IMR-90 (cell line): Measurements from ENCODE around the gene ZBTB40. TPM values are rescaled to one million over a fixed set of nuclear protein-coding genes. Genes with fewer than 3 reads are reported as not detected.

ENCODE experiments used
- ATAC-seq: fragments of 200-7000 bp; cut with Tn5 transposase; 2 replicates; pipeline ENCODE4 v1.9.1; 2020; ENCODE audit warnings: low read depth, mild to moderate bottlenecking, moderate library complexity
- BruUV-seq: library from RNA; stranded (reverse); fragments of 400-500 nt; replicated peaks from 2 replicates; lab custom pipeline; 2021; lab: Mats Ljungman, UMichigan
- CTCF ChIA-PET: fragments of 300-600 bp; formaldehyde crosslinking; extraction: SDS; loops from one replicate; lab custom pipeline; 2021; ENCODE audit warnings: antibody characterized with exemption; lab: Yijun Ruan, JAX
- POLR2A ChIA-PET: fragments of 300-600 bp; sonication (Branson Sonifier 250); formaldehyde crosslinking; loops from one replicate; lab custom pipeline; 2022; ENCODE audit warnings: antibody characterized with exemption; ENCODE audit not compliant: unreplicated experiment; lab: Charles Lee
- DNase-seq: peaks from one replicate; pipeline ENCODE4 v3.0.0; 2013
- H2AFZ ChIP-seq: replicated peaks from 2 replicates; pipeline ENCODE3; 2013; ENCODE audit warnings: low read length, mild to moderate bottlenecking; ENCODE audit not compliant: poor library complexity
- H2AK5ac ChIP-seq: 2 replicates; pipeline ENCODE4 v1.6.1; 2013; ENCODE audit warnings: low read depth, low read length, inconsistent platforms
- H2AK9ac ChIP-seq: replicated peaks from 2 replicates; pipeline ENCODE3; 2013; ENCODE audit warnings: mild to moderate bottlenecking, low read depth, low read length, moderate library complexity; ENCODE audit not compliant: poor library complexity
- H2BK120ac ChIP-seq: 2 replicates; pipeline ENCODE4 v1.6.1; 2013; ENCODE audit warnings: low read depth, low read length, inconsistent platforms
- H2BK15ac ChIP-seq: 3 replicates; pipeline ENCODE4 v1.6.1; 2013; ENCODE audit warnings: low read depth, low read length, inconsistent platforms
- H2BK20ac ChIP-seq: 2 replicates; pipeline ENCODE4 v1.6.1; 2013; ENCODE audit warnings: low read depth, mild to moderate bottlenecking, inconsistent platforms, low read length, moderate library complexity
- H2BK5ac ChIP-seq: 2 replicates; pipeline ENCODE4 v1.6.1; 2013; ENCODE audit warnings: mild to moderate bottlenecking, low read depth, low read length, inconsistent platforms; ENCODE audit not compliant: poor library complexity, severe bottlenecking
- H3K14ac ChIP-seq: replicated peaks from 2 replicates; pipeline ENCODE4 v1.6.1; 2013; ENCODE audit warnings: low read depth, low read length, inconsistent platforms
- H3K18ac ChIP-seq: 2 replicates; pipeline ENCODE4 v1.6.1; 2013; ENCODE audit warnings: low read depth, low read length, control low read depth
- H3K23ac ChIP-seq: 2 replicates; pipeline ENCODE4 v1.6.1; 2013; ENCODE audit warnings: low read depth, low read length, inconsistent platforms
- H3K27ac ChIP-seq: 2 replicates; pipeline ENCODE4 v1.5.1; 2013; ENCODE audit warnings: mild to moderate bottlenecking, control low read depth, low read length; ENCODE audit not compliant: insufficient read depth
- H3K27me3 ChIP-seq: 2 replicates; pipeline ENCODE4 v1.6.1; 2013; ENCODE audit warnings: low read length; ENCODE audit not compliant: control insufficient read depth, insufficient read depth
- H3K36me3 ChIP-seq: 2 replicates; pipeline ENCODE4 v1.6.1; 2013; ENCODE audit warnings: low read length, mixed read lengths; ENCODE audit not compliant: control insufficient read depth, insufficient read depth
- H3K4ac ChIP-seq: 2 replicates; pipeline ENCODE4 v1.6.1; 2013; ENCODE audit warnings: low read depth, low read length, inconsistent platforms
- H3K4me1 ChIP-seq: 2 replicates; pipeline ENCODE4 v1.6.1; 2013; ENCODE audit warnings: low read length, mixed read lengths; ENCODE audit not compliant: control insufficient read depth, insufficient read depth
- H3K4me2 ChIP-seq: 2 replicates; pipeline ENCODE4 v1.6.1; 2013; ENCODE audit warnings: low read depth, mild to moderate bottlenecking, control low read depth, low read length, moderate library complexity
- H3K4me3 ChIP-seq: 2 replicates; pipeline ENCODE4 v1.5.1; 2013; ENCODE audit warnings: low read depth, mild to moderate bottlenecking, control low read depth, low read length, moderate library complexity; ENCODE audit not compliant: insufficient read depth
- H3K56ac ChIP-seq: 2 replicates; pipeline ENCODE4 v1.6.1; 2013; ENCODE audit warnings: low read length, inconsistent platforms; ENCODE audit not compliant: insufficient read depth; ENCODE audit errors: extremely low read depth
- H3K79me1 ChIP-seq, 2 experiments: 2 replicates each; pipeline ENCODE4 v1.6.1; 2013; ENCODE audit warnings: low read length in 2 of 2, inconsistent platforms in 1 of 2, low read depth in 1 of 2
- H3K9ac ChIP-seq: 2 replicates; pipeline ENCODE4 v1.6.1; 2013; ENCODE audit warnings: low read depth, low read length, control low read depth
- H3K9me1 ChIP-seq: 2 replicates; pipeline ENCODE4 v1.6.1; 2013; ENCODE audit warnings: low read length, inconsistent platforms; ENCODE audit not compliant: insufficient read depth
- H3K9me3 ChIP-seq: 2 replicates; pipeline ENCODE4 v1.6.1; 2013; ENCODE audit warnings: low read length; ENCODE audit not compliant: control insufficient read depth, insufficient read depth
- H4K20me1 ChIP-seq: 2 replicates; pipeline ENCODE4 v1.6.1; 2013; ENCODE audit warnings: low read length, inconsistent platforms; ENCODE audit not compliant: insufficient read depth
- H4K5ac ChIP-seq: 2 replicates; pipeline ENCODE4 v1.6.1; 2013; ENCODE audit warnings: mild to moderate bottlenecking, low read depth, low read length, control low read depth
- H4K8ac ChIP-seq, 2 experiments: 2 replicates each; pipeline ENCODE4 v1.6.1; 2013; ENCODE audit warnings: low read depth in 2 of 2, low read length in 2 of 2, control low read depth in 1 of 2, inconsistent platforms in 1 of 2
- H4K91ac ChIP-seq: 2 replicates; pipeline ENCODE4 v1.6.1; 2013; ENCODE audit warnings: low read depth, low read length, inconsistent platforms; ENCODE audit not compliant: insufficient read depth
- CEBPB ChIP-seq: IDR thresholded peaks from 2 replicates; pipeline ENCODE4 v1.6.1; 2012; ENCODE audit warnings: low read depth, low read length, improper control_type of control experiment
- FOS ChIP-seq: fragments of 150-350 bp; IDR thresholded peaks from 2 replicates; pipeline ENCODE4 v1.6.1; 2016; ENCODE audit warnings: low read depth, low read length
- MAFK ChIP-seq: IDR thresholded peaks from 2 replicates; pipeline ENCODE4 v1.6.1; 2012; ENCODE audit warnings: low read depth, low read length, improper control_type of control experiment
- POLR2A ChIP-seq: IDR thresholded peaks from 2 replicates; pipeline ENCODE4 v1.6.1; 2012; ENCODE audit warnings: mild to moderate bottlenecking, low read depth, low read length
- SMC3 ChIP-seq: fragments of 150-350 bp; IDR thresholded peaks from 2 replicates; pipeline ENCODE4 v1.6.1; 2016; ENCODE audit warnings: low read depth, mild to moderate bottlenecking, antibody characterized with exemption, low read length, moderate library complexity
- WGBS, 2 experiments: methylation state at CpG; one replicate each; pipeline versions ENCODE4 v1.1.5 to v1.1.7; 2013; ENCODE audit warnings: missing lambda C conversion rate in 2 of 2; ENCODE audit not compliant: insufficient read length in 1 of 2; ENCODE audit errors: extremely low coverage in 2 of 2; 5-methylcytosine and 5-hydroxymethylcytosine counted together
- dilution Hi-C: fragments of 300-500 bp; cut with HindIII; formaldehyde crosslinking; loops from one replicate; pipeline ENCODE4 v1.14.3; 2018; ENCODE audit warnings: low sequenced_read_pairs; ENCODE audit not compliant: unreplicated experiment
- in situ Hi-C: fragments of 300-500 bp; cut with MboI; formaldehyde crosslinking; loops from 3 replicates; pipeline ENCODE4 v1.14.3; 2019; ENCODE audit warnings: low sequenced_read_pairs, inconsistent platforms, mixed read lengths
- intact Hi-C: fragments of 100-400 bp; cut with micrococcal nuclease; formaldehyde crosslinking; loops from 2 replicates; pipeline ENCODE4 v1.10.0; 2022
- polyA plus RNA-seq, 3 experiments: library from polyadenylated mRNA; depleted of rRNA; stranded (reverse); fragments of >200 nt; gene quantifications; 2 replicates each; pipeline ENCODE4 v1.2.3, GENCODE V29; 2012; ENCODE audit warnings: low replicate concordance in 1 of 3
- total RNA-seq: library from RNA; depleted of rRNA; stranded (reverse); fragments of >200 nt; gene quantifications from 2 replicates; pipeline ENCODE4 v1.2.3, GENCODE V29; 2012

The ZBTB40 gene
- total and polyA plus RNA-seq, 2 of the 4 experiments (the other 2 are of a cell fraction) = 6.0 to 9.7 TPM

DNA sequence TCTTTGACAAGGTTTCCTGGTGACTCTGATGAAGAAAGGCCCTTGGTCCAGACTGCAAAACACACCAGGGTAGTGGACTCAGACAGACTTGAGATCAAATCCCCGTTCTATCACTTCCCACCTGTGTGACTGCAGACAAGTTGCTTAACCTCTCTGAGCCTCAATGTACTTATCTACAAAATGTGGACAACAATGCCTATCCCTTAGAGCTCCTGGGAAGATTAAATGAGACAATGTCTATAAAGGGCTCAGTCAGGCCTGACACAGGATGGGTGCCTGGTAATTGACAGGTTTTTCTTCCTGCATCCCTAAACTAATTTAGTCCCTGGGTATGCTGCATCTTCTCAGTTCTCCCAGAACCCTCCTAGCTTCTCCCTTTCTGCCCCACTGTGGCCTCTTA lies 37.9 kb upstream of the ZBTB40 start:
- Histone ChIP-seq H3K27me3 (peaks cover 19% of the 10 kb centered on the region), H3K9ac (no peak overlapping the region), H2AK9ac (no peak overlapping the region), H3K4me1 (peaks cover 15% of the 10 kb centered on the region), H2BK120ac (no peak overlapping the region), H2AFZ (no peak overlapping the region), H3K23ac (no peak overlapping the region), H2BK5ac (no peak overlapping the region), H4K5ac (no peak overlapping the region), H2AK5ac (no peak overlapping the region), H2BK15ac (0 out of 3 replicates have a peak overlapping the region, but pooled peaks have one; percentile 34), H3K4me2 (no peak overlapping the region), H3K56ac (no peak overlapping the region), H4K8ac (no peak overlapping the region), H3K18ac (no peak overlapping the region), H2BK20ac (no peak overlapping the region), H3K36me3 (no peaks in the 10 kb centered on the region), H3K27ac (no peak overlapping the region), H3K4ac (no peak overlapping the region), H3K9me3 (peaks cover 3% of the 10 kb centered on the region; the same call in 1 of the 2 replicates), H3K79me1 (no peaks in the 10 kb centered on the region), H3K4me3 (no peak overlapping the region), H3K9me1 (0 out of 2 replicates have a peak, but pooled peaks cover 2% of the 10 kb centered on the region), H4K91ac (peak overlapping the region; percentile 43; the same call in 1 of the 2 replicates), H4K20me1 (no peaks in the 10 kb centered on the region; the same call in 1 of the 2 replicates), H3K14ac (no peak overlapping the region)
- dilution Hi-C loops = no loop called here
- CTCF ChIA-PET = no interaction called here
- intact Hi-C loops = loop anchor here (10.0 kb wide), 1 partner anchor 389 kb away; no protein-coding TSS in a partner anchor
- ATAC-seq (no peak), DNase-seq (no peak)
- TF ChIP-seq MAFK = no peak
- no peak for TF ChIP-seq CEBPB
- no peak for TF ChIP-seq FOS
- TF ChIP-seq POLR2A = no peak
- no peak for TF ChIP-seq SMC3
- in situ Hi-C loops = no loop called here
- no TSS peak for BruUV-seq
- 40% methylated on average over 1 of the region's 1 CpG; no CpG with 5 or more reads in 1 of the 2 experiments for WGBS, 2 experiments
- POLR2A ChIA-PET = no interaction called here
